ENCODE data around the gene APMAP.

Gene APMAP

GRCh38 chr20:24969186-24970029 lies 23.1 kb downstream of the APMAP start:
- no peak for DNase-seq

GRCh38 chr20:24968278-24968800 lies 24.2 kb downstream of the APMAP start:
- no peak for DNase-seq

GRCh38 chr20:24966317-24967012 lies 26.1 kb downstream of the APMAP start:
- no peak for DNase-seq

- no peak for DNase-seq
Observed at GRCh38 chr20:24965065-24965919, 27.3 kb downstream of the APMAP start.

- no peak for DNase-seq
Observed at GRCh38 chr20:24964506-24964840, 28.1 kb downstream of the APMAP start.

- DNase-seq: no peak
Observed at GRCh38 chr20:24963672-24964505, 28.7 kb downstream of the APMAP start.

GRCh38 chr20:24962510-24962909 lies 30.0 kb downstream of the APMAP start:
- DNase-seq: no peak

GRCh38 chr20:24962182-24962492 lies 30.4 kb downstream of the APMAP start:
- no peak for DNase-seq

GRCh38 chr20:24961384-24962181 lies 31.0 kb downstream of the APMAP start:
- DNase-seq: no peak

- no peak for DNase-seq
Observed at GRCh38 chr20:24960861-24961260, 31.7 kb downstream of the APMAP start.

GRCh38 chr20:24960302-24960801 lies 32.2 kb downstream of the APMAP start:
- no peak for DNase-seq

- DNase-seq: no peak
Observed at GRCh38 chr20:24959591-24960301, 32.8 kb downstream of the APMAP start.

GRCh38 chr20:24958506-24959385 lies 33.8 kb downstream of the APMAP start:
- DNase-seq: no peak

- DNase-seq: no peak
Observed at GRCh38 chr20:24957326-24958016, 35.1 kb downstream of the APMAP start.

- no peak for DNase-seq
Observed at GRCh38 chr20:24956001-24956841, 36.3 kb downstream of the APMAP start.

GRCh38 chr20:24955045-24955444 lies 37.5 kb downstream of the APMAP start:
- no peak for DNase-seq

- DNase-seq: no peak
Observed at GRCh38 chr20:24954566-24954965, 38.0 kb downstream of the APMAP start.
